Activated effector memory CD4-positive, alpha-beta T cell treated with anti-CD3 and anti-CD28 coated beads, Interleukin-2, amount 50 U/mL, for 16 hours (primary cell): ENCODE results near the gene SCARB2.
"Not testable (repeated sequence)": the region's sequence is repeated elsewhere in the genome, so short reads cannot be mapped to it uniquely, and the experiment has no call there.

Experiments
- DNase-seq: peaks from one replicate; pipeline ENCODE4 v3.0.0-alpha.2; 2020

The SCARB2 gene, protein sequence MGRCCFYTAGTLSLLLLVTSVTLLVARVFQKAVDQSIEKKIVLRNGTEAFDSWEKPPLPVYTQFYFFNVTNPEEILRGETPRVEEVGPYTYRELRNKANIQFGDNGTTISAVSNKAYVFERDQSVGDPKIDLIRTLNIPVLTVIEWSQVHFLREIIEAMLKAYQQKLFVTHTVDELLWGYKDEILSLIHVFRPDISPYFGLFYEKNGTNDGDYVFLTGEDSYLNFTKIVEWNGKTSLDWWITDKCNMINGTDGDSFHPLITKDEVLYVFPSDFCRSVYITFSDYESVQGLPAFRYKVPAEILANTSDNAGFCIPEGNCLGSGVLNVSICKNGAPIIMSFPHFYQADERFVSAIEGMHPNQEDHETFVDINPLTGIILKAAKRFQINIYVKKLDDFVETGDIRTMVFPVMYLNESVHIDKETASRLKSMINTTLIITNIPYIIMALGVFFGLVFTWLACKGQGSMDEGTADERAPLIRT

DNA sequence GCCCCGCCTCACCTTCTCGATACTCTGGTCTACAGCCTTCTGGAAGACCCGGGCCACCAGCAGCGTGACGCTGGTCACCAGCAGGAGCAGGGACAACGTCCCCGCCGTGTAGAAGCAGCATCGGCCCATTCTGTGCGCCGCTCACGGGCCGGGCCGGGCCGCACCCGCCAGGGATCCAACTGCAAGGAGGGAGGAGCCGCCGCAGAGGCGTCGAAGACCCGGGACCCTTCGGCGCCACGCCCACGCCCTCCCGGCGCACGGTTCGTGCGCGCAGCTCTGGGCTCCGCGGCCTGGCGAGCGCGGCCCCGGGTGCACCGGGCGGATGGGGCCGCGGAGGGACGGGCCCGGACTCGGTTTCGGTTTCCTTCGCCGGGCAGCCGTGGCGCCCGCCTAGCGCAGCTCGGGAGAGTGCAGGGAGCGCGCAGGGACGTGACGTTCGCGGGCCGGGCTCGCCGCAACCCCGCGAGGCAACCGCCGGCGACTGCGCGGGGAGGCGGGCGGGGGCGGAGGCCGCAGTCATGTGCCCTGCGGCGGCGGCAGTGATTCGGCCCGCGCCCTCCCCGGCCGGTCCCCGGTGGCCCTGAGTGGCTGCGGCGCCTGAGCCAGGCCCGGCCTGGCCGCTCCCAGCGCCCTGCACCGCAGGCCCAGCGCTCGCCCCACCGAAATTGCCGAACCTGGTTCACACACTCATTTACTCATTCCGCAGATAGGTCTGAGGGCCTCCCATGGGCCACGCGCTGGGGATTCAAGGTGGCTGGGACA, at the start of gene SCARB2:
Gene SCARB2 (minus strand): TSS at position 410 of the 762 bp plus-strand sequence. CDS start 281 bp downstream, at position 129.
- peak; percentile 89 for DNase-seq

DNA sequence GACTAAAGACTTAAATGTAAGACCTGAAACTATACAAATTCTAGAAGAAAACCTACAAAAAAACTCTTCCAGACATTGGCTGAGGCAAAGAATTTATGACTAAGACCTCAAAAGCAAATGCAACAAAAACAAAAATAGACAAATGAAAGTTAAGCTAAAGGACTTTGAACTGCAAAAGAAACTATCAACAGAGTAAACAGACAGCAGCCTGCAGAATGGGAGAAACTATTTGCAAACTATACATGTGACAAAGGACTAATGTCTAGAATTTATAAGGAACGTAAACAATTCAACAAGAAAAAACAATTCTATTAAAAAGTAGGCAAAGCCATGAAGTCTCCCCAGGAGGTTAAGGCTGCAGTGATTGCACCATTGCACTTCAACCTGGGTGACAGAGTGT, 46.9 kb upstream of the SCARB2 start:
- no peak for DNase-seq

DNA sequence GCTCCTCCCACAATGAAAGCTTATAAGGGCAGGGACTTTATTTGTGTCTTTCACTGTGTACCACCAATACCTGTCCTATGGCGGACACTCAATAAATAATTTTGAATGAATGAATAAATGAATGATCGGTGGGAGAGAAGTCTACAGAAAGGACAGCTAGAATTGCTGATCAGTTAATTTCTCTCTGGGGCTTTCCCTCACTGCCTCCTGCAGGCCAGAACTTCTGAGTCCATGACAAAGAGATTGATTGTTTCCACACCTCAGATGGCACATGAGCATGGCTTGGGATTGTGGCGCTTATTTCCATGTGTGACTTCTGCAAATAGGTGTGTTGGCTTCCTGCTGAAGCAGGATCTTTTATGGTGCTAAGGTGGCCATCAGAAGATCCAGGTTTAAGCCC, 44.2 kb upstream of the SCARB2 start:
- no peak for DNase-seq

DNA sequence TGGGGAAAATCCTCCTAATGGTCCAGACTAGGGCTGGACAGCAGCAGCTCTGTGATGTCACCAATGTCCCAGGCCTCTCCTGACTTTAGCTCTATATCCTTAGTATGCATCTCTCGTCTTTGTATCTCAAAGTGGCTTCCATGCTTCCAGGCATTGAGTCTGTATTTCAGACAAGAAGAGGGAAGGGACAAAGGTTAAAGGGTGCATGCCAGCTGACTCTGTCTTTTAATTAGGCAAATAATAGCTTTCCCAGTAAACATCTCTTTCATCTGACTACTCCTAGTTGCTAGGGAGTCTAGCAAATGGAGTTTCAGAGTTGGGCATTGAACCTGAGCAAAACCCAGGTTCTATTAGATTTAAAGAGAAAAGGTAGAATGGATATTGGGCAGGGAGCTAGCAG, 43.3 kb upstream of the SCARB2 start:
- no peak for DNase-seq

DNA sequence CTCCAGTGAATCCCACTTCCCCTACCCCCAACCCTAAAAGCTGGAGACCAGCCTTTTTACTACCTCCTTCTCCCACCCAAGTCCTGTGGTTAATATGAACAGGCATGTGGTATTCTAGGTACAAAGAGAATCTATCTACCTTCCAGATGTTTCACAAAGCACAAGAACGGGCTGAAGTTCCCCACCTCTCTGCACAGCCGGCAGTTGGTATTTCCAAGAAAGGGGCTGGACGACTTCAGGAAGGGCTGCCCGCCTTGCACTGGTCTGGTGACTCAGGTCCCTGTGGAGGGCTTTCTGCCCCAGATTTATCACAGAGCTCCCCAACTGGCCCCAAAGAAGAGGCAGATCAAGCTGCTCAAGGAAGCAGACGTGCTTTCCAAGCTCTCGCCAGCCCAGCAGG, 42.4 kb upstream of the SCARB2 start:
- DNase-seq, result no peak

DNA sequence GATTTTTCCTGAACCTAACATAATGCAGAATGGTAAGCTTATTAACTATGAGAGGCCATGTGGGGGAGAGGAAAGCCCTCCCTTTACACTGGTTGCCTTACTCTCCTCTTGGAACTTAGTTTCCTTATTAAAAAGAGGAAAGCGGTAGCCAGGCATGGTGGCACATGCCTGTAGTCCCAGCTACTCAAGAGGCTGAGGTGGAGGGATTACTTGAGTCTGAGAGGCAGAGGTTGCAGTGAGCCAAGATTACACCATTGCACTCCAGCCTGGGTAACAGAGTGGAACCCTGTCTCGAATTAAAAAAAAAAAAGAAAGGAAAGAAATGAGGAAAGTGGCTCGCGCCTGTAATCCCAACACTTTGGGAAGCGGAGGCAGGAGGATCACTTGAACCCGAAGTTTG, 39.9 kb upstream of the SCARB2 start:
- no peak for DNase-seq

DNA sequence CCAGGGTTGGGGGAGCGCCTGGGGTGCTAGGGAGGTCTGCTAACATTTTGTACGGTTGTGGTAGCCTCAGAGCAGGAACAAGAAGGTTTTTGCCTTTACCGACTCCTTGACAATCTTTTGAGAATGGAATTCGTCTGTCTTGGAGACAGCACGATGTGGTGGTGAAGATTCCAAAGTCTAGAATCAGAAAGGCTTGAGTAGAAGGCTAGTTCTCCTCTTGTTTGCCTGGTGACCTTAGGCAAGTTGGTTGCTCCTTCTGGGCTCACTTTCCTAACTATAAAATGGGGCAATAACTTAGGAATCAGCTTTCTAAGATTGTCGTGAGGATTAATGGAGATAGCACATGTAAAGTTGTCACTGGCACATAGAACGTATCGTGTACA, 38.6 kb upstream of the SCARB2 start:
- no peak for DNase-seq

DNA sequence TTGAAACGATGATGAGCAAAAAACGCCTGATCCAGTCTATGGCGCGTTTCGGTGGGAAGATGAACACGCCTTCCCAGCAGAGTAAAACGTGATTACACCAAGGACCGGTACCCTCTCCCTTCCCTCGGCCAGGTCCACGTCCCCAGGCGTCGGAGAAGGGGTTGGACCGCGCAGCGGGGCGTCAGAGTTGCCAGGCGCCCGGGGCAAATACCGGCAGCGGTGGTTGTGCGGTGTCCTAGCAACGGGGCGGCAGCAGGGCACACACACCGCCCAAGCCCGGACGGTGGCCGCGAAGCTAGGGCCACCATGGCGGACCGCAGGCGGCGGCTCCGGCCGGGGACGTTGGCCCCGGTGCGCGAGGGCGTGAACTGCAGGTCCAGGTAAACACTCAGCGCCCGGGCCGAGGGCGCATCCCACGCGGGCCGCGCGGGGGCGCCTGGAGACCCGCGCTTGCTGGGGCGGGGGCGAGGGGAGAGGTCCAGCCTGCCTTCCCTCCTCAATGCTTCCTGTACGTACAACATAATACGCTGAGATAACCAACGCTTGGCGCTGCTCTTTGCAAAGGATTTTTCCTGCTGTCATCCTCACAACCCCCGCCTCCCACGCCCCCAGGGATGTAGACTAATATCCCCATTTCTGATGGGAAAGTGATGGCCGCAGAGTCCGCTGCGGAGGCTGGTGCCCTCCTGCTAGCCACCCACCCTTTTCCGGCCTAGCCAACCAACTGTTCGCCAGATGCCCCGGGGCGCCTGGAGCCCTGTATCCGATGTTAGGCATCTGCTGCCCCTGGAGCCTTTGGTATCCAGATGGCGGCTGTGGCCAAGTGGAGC, 38.0 kb upstream of the SCARB2 start, which contains the start of gene FAM47E:
Gene FAM47E (plus strand): TSS at position 281 of the 830 bp plus-strand sequence. CDS start 26 bp downstream, at position 307.
- DNase-seq, result peak; percentile 67

DNA sequence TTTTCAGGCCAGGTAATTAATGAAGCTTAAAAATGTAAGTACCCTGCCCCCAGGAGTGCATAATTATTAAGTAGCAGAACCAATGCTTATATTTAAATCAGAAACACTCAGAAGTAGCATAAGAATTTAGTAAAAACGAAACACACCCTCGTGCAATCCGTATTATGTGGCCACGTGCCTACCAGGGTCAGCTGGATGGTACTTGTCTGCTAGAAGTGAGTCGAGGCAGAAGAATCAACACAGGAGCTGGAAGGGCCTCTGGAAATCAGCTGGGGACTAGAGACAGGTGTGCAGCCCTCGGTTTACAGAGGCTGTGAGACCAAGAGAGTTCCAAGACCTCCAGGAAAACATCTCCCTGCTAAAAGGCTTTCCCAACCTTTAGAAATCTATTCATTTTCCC, 37.3 kb upstream of the SCARB2 start:
- DNase-seq, result no peak

DNA sequence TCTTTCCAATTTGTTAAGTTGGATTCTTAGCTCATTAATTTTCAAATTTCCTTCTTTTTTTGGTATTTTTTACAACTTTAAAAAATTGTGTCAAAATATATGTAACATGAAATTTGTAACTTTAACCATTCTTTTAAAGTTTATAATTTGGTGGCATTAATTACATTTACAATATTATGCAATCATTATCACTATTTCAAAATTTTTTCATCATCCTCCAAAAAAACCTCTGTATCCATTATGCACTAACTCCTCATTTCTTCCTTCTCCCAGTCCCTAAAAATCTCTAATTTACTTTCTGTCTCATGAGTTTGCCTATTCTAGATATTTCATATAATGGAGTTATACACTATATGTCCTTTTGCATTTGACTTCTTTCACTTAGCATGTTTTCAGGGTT, 33.2 kb upstream of the SCARB2 start:
- DNase-seq, result no peak

DNA sequence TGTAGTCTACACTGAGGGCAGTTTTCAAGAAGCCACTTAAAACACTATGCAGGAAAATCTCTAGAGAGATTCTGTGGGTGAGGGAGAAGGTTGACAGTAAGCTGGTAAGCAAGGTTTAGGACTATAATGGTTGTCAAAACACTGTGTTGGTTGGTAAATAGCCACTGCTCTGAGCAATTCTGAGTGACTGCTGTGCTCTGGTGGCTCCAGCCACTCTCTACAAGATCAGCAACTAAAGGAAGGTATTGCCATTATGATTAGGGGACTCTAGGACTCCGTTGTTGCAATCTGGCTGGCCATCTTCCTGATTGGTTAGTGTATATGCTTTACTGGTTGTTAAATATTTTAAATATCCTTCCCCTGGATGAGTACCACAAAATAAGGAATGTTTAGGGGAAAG, 32.4 kb upstream of the SCARB2 start:
- DNase-seq, result no peak

DNA sequence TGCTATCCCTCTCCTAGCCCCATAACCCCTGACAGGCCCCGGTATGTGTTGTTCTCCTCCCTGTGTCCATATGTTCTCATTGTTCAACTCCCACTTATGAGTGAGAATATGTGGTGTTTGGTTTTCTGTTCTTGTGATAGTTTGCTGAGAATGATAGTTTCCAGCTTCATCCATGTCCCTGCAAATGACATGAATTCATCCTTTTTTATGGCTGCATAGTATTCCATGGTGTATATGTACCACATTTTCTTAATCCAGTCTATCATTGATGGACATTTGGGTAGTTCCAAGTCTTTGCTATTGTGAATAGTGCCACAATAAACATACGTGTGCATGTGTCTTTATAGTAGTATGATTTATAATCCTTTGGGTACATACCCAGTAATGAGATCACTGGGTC, 30.3 kb upstream of the SCARB2 start:
- DNase-seq, result not testable (repeated sequence)

DNA sequence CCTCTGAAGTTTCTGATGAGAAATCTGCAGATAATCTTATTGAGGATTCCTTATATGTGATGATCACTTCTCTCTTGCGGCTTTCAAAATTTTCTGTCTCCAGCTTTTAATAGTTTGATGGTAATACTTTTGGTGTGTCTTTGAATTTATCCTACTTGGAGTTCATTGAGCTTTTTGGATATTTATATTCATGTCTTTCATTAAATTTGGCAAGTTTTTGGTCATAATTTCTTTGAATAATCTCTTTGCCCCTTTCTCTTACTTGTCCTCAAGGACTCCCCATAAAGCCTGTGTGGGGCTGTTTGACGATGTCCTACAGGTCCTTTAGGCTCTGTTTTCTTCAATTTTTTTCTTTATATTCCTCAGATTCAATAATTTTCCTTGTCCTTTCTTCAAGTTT, 26.6 kb upstream of the SCARB2 start:
- no peak for DNase-seq

DNA sequence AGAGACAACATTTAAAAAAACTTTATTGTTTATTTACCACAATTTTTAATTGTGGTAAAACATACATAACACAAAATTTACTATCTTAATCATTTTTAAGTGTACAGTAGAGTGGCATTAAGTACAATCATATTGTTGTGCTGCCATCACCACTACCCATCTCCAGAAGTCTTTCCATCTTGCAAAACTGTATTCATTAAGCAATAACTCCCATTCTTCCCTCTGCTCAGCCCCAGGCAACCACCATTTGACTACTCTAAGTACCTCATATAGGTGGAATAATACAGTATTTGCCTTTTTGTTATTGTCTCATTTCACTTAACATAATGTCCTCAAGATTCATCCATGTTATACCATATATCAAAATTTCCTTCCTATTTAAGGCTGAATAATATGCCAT, 25.1 kb upstream of the SCARB2 start:
- DNase-seq, result no peak

DNA sequence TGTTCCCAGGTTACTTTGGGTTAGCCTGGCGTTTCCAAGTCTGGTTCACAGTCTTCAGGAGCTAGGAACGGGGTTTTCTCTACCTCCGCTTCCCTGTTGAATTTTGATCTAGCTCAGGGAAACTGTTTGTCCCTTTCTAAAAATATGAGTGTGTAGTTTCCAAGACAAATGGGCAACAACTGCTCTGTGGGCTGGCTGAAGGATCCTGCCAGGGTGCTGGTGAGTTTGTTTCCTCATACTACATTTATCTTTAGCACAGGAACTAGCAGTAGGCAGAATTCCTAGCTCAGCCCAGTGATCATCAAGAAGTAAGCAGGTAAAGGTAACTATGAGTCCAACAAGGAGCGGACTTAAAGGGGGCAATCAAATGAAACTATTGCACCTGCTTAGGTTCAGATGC, 24.6 kb upstream of the SCARB2 start:
- no peak for DNase-seq

DNA sequence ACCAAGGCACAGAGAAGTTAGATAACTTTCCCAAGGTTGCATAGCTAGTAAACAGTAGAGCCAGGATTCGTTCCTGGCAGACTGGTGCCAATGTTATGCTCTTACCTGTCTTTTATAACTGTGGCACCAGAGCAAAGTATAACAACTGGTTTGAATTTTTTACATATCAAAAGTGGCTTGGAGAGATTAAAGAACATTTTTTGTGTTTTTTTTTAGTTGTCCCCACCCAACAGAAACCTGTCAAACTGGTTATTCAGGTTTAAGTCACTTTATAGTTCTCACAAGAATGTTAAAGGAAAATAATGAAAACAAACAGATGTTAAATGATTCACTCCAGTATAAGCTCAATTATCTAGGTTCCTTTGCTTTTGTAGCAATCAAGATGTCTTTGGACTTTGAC, 22.3 kb upstream of the SCARB2 start:
- no peak for DNase-seq

DNA sequence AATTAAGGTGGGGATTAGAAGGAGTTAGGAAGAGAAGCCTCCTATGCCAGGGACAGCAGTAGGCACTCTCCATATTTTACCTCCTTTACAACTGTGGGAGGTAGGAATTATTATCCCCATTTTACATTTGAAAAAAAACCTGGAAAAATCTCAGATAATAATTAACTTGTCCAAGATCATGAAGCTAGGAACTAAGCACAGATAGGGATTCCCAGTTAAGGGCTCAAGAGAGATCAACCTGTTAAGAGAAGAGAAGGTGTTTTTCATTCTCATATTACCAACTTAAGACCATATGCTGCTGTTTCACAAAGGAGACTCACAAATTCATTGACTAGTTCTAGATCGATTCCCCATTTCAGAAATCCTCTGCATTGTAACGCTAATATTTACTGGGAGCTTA, 21.8 kb upstream of the SCARB2 start:
- no peak for DNase-seq

DNA sequence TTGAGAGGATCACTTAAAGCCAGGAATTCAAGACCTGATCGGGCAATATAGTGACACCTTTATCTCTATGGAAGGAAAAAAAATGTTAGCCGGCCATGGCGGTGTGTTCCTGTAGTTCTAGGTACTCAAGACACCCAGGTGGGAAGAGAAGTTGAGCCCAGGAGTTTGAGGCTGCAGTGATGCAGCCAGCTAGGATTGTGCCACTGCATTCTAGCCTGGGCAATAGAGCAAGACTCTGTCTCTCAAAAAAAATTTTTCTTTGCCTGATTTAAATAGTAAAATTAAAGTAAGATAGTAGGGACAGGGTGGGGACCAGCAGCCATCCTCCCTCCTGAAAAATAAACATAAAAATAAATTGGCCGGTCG, 21.0 kb upstream of the SCARB2 start:
- DNase-seq, result no peak

DNA sequence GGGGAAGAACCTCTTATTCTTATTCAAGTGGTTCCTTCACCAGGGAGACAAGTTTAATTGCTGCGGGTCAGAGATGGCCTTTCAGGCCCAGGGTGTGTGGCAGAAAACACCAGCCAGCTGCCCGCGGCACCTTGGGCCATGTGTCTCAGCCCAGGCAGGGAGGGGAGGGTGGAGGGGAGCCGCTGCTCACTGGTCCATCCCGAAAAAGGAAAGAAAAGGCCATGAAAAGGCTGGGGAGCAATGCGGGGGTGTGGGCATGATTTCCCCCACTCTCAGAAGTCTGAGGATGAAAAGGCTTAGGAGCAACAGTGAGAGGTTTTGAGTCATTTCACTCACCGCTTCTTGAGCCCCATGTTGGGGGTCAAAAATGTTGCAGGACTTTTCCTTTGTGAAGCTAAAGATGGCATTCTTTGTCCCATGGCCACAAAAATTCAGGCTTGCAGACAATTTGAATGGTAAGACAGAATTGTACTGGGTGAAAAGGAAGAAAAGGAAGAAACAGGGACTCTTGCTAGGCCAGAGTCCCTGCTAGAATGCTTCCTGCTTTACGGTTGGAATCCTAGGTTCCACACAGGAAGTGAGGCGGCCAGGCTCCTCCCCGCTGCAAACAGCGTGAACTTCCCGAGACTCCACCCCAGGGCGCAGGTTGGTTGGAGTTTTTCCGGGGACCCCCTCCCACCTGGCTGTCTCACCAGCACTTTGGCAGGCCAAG, 20.5 kb upstream of the SCARB2 start:
- DNase-seq, result no peak

DNA sequence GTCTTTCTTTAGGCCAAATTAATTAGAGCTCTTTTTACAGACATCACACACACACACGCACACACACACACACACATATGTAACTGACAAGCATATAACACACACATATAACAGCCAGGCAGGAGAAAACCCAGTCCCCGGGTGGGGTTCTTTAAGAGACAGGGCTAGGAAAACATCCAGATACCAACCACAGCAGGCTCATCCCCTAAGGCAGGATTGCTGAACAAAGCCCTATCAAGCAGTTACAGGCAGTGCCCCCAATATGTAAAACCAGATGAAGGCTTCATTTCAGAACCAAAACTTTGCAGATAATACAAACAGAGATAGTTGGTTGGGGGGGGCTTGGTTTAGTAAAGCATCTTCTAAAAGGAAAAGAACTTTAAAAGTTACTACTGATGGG, 19.9 kb upstream of the SCARB2 start:
- DNase-seq, result no peak

DNA sequence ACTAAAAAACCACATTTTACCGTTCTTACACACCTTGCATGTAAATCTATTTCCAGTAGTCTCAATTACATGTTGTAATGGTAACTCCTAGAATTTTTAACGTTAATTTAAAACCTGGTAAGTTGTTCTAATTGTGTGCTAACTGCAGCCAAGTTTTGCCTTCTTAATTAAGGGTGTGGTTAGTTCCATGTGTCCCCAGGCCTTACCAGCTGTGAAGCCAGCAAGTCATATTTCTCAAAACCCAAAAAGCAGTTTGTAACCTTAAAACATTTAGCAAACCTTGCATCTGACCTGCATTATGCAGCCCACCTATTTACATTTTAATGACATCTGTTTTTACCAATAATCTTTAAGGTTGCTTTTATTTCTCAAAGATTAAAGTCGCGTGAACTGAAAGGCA, 19.5 kb upstream of the SCARB2 start:
- DNase-seq, result no peak

DNA sequence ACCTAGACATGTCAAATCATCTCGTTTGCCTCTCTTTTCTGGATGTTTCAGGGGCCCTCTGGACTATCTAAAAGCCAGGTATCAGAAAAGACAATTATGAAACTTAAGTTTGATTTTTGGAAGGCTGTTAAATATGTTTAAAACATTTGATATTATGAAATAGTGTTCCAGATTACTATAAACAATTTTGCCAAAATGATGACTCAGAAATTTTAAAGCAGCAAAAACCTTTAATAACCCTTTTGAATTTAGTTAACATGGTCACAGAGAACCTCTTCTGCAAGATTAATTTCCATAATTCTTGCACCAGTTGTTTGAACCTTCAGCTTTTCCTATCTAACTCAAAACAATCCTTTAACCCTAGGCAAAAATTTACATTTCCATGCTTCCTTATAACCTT, 19.1 kb upstream of the SCARB2 start:
- DNase-seq, result no peak

DNA sequence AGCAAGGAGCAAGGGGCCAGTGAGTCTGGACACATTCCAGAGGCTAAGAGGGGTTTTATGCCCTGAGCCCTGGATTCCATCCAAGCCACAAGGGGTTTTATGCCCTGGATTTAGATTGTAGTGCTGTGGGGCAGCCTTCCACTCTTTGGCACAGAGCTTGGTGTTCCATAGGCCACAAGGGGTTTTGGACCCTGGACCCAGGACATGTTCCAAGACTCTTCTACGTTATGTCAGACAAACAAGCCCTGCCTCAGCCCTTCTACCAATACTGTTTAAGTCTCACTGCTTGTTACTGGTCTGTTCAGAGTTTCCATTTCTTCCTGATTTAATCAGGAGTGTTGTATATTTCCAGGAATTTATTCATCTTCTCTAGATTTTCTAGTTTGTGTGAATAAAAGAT, 12.8 kb upstream of the SCARB2 start:
- no peak for DNase-seq
